ENCODE data around the gene NRROS.

NRROS gene

GRCh38 chr3:196662711-196663571, 23.4 kb downstream of the NRROS start:
- H3K4me3 Mint-ChIP-seq, result no peak overlapping the region
- no peaks in the 10 kb centered on the region for H3K27me3 Mint-ChIP-seq (ENCODE audit: low read depth)
- H3K9me3 Mint-ChIP-seq, result no peaks in the 10 kb centered on the region
- no peak for DNase-seq (ENCODE audit: low spot score)
- H3K27ac Mint-ChIP-seq, result no peak overlapping the region
- peaks cover 8% of the 10 kb centered on the region for H3K4me1 Mint-ChIP-seq (ENCODE audit: low read depth)
- H3K36me3 Mint-ChIP-seq (ENCODE audit: low read depth), result peaks cover 52% of the 10 kb centered on the region

- H3K36me3 Mint-ChIP-seq (ENCODE audit: low read depth), result peaks cover 38% of the 10 kb centered on the region
- no peaks in the 10 kb centered on the region for H3K9me3 Mint-ChIP-seq
- H3K27ac Mint-ChIP-seq, result no peak overlapping the region
- DNase-seq (ENCODE audit: low spot score), result no peak
- H3K4me1 Mint-ChIP-seq (ENCODE audit: low read depth), result peaks cover 14% of the 10 kb centered on the region
- no peak overlapping the region for H3K4me3 Mint-ChIP-seq
- no peaks in the 10 kb centered on the region for H3K27me3 Mint-ChIP-seq (ENCODE audit: low read depth)
Measured at GRCh38 chr3:196666001-196666867, 26.7 kb downstream of the NRROS start.

GRCh38 chr3:196667056-196667825, 27.7 kb downstream of the NRROS start:
- Mint-ChIP-seq H3K36me3 (ENCODE audit: low read depth) (peaks cover 32% of the 10 kb centered on the region), H3K4me1 (ENCODE audit: low read depth) (peaks cover 16% of the 10 kb centered on the region), H3K27me3 (ENCODE audit: low read depth) (no peaks in the 10 kb centered on the region), H3K4me3 (no peak overlapping the region), H3K27ac (no peak overlapping the region), H3K9me3 (no peaks in the 10 kb centered on the region)
- no peak for DNase-seq (ENCODE audit: low spot score)

GRCh38 chr3:196670339-196670738, 30.8 kb downstream of the NRROS start:
- peak overlapping the region; percentile 70 for H3K4me3 Mint-ChIP-seq

GRCh38 chr3:196673632-196674031, 34.1 kb downstream of the NRROS start:
- H3K9me3 Mint-ChIP-seq, result no peaks in the 10 kb centered on the region
- H3K27me3 Mint-ChIP-seq (ENCODE audit: low read depth), result no peaks in the 10 kb centered on the region
- no peak overlapping the region for H3K4me3 Mint-ChIP-seq
- no peak overlapping the region for H3K27ac Mint-ChIP-seq
- peaks cover 32% of the 10 kb centered on the region for H3K4me1 Mint-ChIP-seq (ENCODE audit: low read depth)
- peaks cover 10% of the 10 kb centered on the region for H3K36me3 Mint-ChIP-seq (ENCODE audit: low read depth)
- no peak for DNase-seq (ENCODE audit: low spot score)

More at GRCh38 chr3:196670339-196670738, 30.8 kb downstream of the NRROS start:
- Mint-ChIP-seq H3K27me3 (ENCODE audit: low read depth) (no peaks in the 10 kb centered on the region), H3K9me3 (no peaks in the 10 kb centered on the region), H3K4me1 (ENCODE audit: low read depth) (peaks cover 16% of the 10 kb centered on the region), H3K27ac (peak overlapping the region; percentile 47), H3K36me3 (ENCODE audit: low read depth) (peaks cover 22% of the 10 kb centered on the region)
- DNase-seq (ENCODE audit: low spot score), result no peak

- no peak for DNase-seq (ENCODE audit: low spot score)
- Mint-ChIP-seq H3K27me3 (ENCODE audit: low read depth) (no peaks in the 10 kb centered on the region), H3K4me1 (ENCODE audit: low read depth) (peaks cover 20% of the 10 kb centered on the region), H3K27ac (no peak overlapping the region), H3K36me3 (ENCODE audit: low read depth) (peaks cover 11% of the 10 kb centered on the region), H3K4me3 (peak overlapping the region; percentile 36), H3K9me3 (peaks cover 6% of the 10 kb centered on the region)
Measured at GRCh38 chr3:196677353-196677752, 37.9 kb downstream of the NRROS start.

- DNase-seq (ENCODE audit: low spot score), result no peak
- Mint-ChIP-seq H3K27me3 (ENCODE audit: low read depth) (no peaks in the 10 kb centered on the region), H3K27ac (peak overlapping the region; percentile 7), H3K4me1 (ENCODE audit: low read depth) (peaks cover 20% of the 10 kb centered on the region), H3K36me3 (ENCODE audit: low read depth) (peaks cover 14% of the 10 kb centered on the region), H3K9me3 (peaks cover 8% of the 10 kb centered on the region), H3K4me3 (peak overlapping the region; percentile 39)
Measured at GRCh38 chr3:196677931-196678330, 38.4 kb downstream of the NRROS start.

- peak; percentile 75 for DNase-seq (ENCODE audit: low spot score)
- Mint-ChIP-seq H3K4me1 (ENCODE audit: low read depth) (peaks cover 28% of the 10 kb centered on the region), H3K27ac (peak overlapping the region; percentile 71), H3K4me3 (peak overlapping the region; percentile 42), H3K9me3 (peaks cover 11% of the 10 kb centered on the region), H3K27me3 (ENCODE audit: low read depth) (no peaks in the 10 kb centered on the region), H3K36me3 (ENCODE audit: low read depth) (peaks cover 11% of the 10 kb centered on the region)
Measured at GRCh38 chr3:196684548-196685407, 45.3 kb downstream of the NRROS start.

GRCh38 chr3:196686436-196686835, 46.9 kb downstream of the NRROS start:
- H3K9me3 Mint-ChIP-seq, result peaks cover 11% of the 10 kb centered on the region
- no peaks in the 10 kb centered on the region for H3K27me3 Mint-ChIP-seq (ENCODE audit: low read depth)
- no peak for DNase-seq (ENCODE audit: low spot score)
- H3K4me3 Mint-ChIP-seq, result no peak overlapping the region
- peaks cover 8% of the 10 kb centered on the region for H3K36me3 Mint-ChIP-seq (ENCODE audit: low read depth)
- no peak overlapping the region for H3K27ac Mint-ChIP-seq
- peaks cover 26% of the 10 kb centered on the region for H3K4me1 Mint-ChIP-seq (ENCODE audit: low read depth)

GRCh38 chr3:196688349-196688748, 48.9 kb downstream of the NRROS start:
- H3K4me3 Mint-ChIP-seq, result no peak overlapping the region
- no peak for DNase-seq (ENCODE audit: low spot score)
- no peaks in the 10 kb centered on the region for H3K36me3 Mint-ChIP-seq (ENCODE audit: low read depth)
- no peaks in the 10 kb centered on the region for H3K27me3 Mint-ChIP-seq (ENCODE audit: low read depth)
- H3K4me1 Mint-ChIP-seq (ENCODE audit: low read depth), result peaks cover 28% of the 10 kb centered on the region
- H3K27ac Mint-ChIP-seq, result no peak overlapping the region
- H3K9me3 Mint-ChIP-seq, result no peaks in the 10 kb centered on the region

GRCh38 chr3:196689941-196690660, 50.6 kb downstream of the NRROS start:
- Mint-ChIP-seq H3K27me3 (ENCODE audit: low read depth) (no peaks in the 10 kb centered on the region), H3K4me1 (ENCODE audit: low read depth) (peaks cover 22% of the 10 kb centered on the region), H3K36me3 (ENCODE audit: low read depth) (no peaks in the 10 kb centered on the region), H3K9me3 (no peaks in the 10 kb centered on the region), H3K27ac (no peak overlapping the region), H3K4me3 (no peak overlapping the region)
- DNase-seq (ENCODE audit: low spot score), result no peak

GRCh38 chr3:196691386-196691785, 51.9 kb downstream of the NRROS start:
- no peaks in the 10 kb centered on the region for H3K27me3 Mint-ChIP-seq (ENCODE audit: low read depth)
- peaks cover 19% of the 10 kb centered on the region for H3K4me1 Mint-ChIP-seq (ENCODE audit: low read depth)
- H3K27ac Mint-ChIP-seq, result no peak overlapping the region
- H3K4me3 Mint-ChIP-seq, result no peak overlapping the region
- no peaks in the 10 kb centered on the region for H3K9me3 Mint-ChIP-seq
- no peaks in the 10 kb centered on the region for H3K36me3 Mint-ChIP-seq (ENCODE audit: low read depth)
- no peak for DNase-seq (ENCODE audit: low spot score)

Measured in T-helper 2 cell treated with Interferon-gamma antibody and Interleukin-4, amounts not matched to agents 5 μg/mL and 100 μg/mL, for 36 hours (primary cell).